Right lobe of liver (tissue), 6 donors: ENCODE data around the gene KRTAP10-10. TPM values are rescaled to one million over a fixed set of nuclear protein-coding genes. Genes with fewer than 3 reads are reported as not detected.
A peak's percentile ranks its signal among the peaks of the same experiment; 100 is the strongest.

ENCODE experiments used
- ATAC-seq, 4 donors: fragments of 200-7000 bp; cut with Tn5 transposase; one replicate each; pipeline ENCODE4 v1.9.1; 2020; ENCODE audit warnings: mild to moderate bottlenecking in 4 of 4, moderate library complexity in 4 of 4
- DNase-seq, 3 donors: peaks; one replicate each; pipeline ENCODE4 v3.0.0-alpha.2; 2020
- H3K27ac ChIP-seq, 3 donors: fragments of 200-600 bp; one replicate each; pipeline ENCODE4 v1.8.0; 2022
- H3K27me3 ChIP-seq, 2 donors: fragments of 200-600 bp; one replicate each; pipeline ENCODE4 v1.8.0; 2022
- H3K36me3 ChIP-seq, 4 donors: fragments of 200-600 bp; sonication (generic) in 1 of 4; one replicate each; pipeline versions ENCODE4 v1.5.1 to v1.8.0; 2017 to 2022; ENCODE audit warnings: control low read depth in 1 of 4
- H3K4me1 ChIP-seq, 4 donors: fragments of 200-600 bp; sonication (generic) in 1 of 4; one replicate each; pipeline versions ENCODE4 v1.5.1 to v1.8.0; 2017 to 2022; ENCODE audit warnings: control low read depth in 1 of 4
- H3K4me3 ChIP-seq, 3 donors: fragments of 200-600 bp; one replicate each; pipeline ENCODE4 v1.8.0; 2022
- H3K9me3 ChIP-seq, 4 donors: fragments of 200-600 bp; sonication (generic) in 1 of 4; one replicate each; pipeline versions ENCODE4 v1.5.1 to v1.8.0; 2017 to 2022; ENCODE audit warnings: control low read depth in 1 of 4
- POLR2A ChIP-seq: fragments of 450-650 bp; IDR thresholded peaks from one replicate; pipeline ENCODE4 v1.6.1; 2017; ENCODE audit warnings: antibody characterized with exemption, mild to moderate bottlenecking
- WGBS: methylation state at CpG from one replicate; pipeline ENCODE4 v1.1.6; 2018; ENCODE audit warnings: low coverage, low lambda C conversion rate; ENCODE audit not compliant: insufficient coverage; ENCODE audit errors: missing lambda C conversion rate; 5-methylcytosine and 5-hydroxymethylcytosine counted together
- intact Hi-C, 2 donors: fragments of 100-400 bp; cut with DNase I; formaldehyde crosslinking; loops; one replicate each; pipeline versions ENCODE4 v1.11.2 to v1.14.1; 2022
- total RNA-seq, 6 experiments: library from RNA; depleted of rRNA in 2 of 6; stranded (reverse); fragments of >200 nt in 2 of 6; fragmentation: NEBNext Ultra II Directional in 3 of 6; extraction: Animal tissue kit (Norgen Biotek cat#: 25700) in 3 of 6; gene quantifications; one replicate each; pipeline versions ENCODE4 v1.1.0 to v1.2.4, GENCODE V29; 2016 to 2023
- TF ChIP-seq, protein P1 (sequence below), 4 donors: fragments of 200-600 bp in 3 of 4; fragments of 450-650 bp in 1 of 4; IDR thresholded peaks; one replicate each; pipeline versions ENCODE4 v1.5.1 to v1.8.0; 2016 to 2022; ENCODE audit warnings: antibody characterized with exemption in 4 of 4, mild to moderate bottlenecking in 2 of 4
- donor health status: DM: no; HTN: yes; CAD: no.
- donor health status: DM: no; HTN: no; CAD: no.
- donor health status: DM: no; HTN: no; CAD: no.
- donor health status: DM: no; HTN: yes; CAD: no.
- donor health status: DM: no; HTN: yes; CAD: no.

Gene KRTAP10-10
- total RNA-seq, 6 experiments from 2014 or later = not detected

DNA sequence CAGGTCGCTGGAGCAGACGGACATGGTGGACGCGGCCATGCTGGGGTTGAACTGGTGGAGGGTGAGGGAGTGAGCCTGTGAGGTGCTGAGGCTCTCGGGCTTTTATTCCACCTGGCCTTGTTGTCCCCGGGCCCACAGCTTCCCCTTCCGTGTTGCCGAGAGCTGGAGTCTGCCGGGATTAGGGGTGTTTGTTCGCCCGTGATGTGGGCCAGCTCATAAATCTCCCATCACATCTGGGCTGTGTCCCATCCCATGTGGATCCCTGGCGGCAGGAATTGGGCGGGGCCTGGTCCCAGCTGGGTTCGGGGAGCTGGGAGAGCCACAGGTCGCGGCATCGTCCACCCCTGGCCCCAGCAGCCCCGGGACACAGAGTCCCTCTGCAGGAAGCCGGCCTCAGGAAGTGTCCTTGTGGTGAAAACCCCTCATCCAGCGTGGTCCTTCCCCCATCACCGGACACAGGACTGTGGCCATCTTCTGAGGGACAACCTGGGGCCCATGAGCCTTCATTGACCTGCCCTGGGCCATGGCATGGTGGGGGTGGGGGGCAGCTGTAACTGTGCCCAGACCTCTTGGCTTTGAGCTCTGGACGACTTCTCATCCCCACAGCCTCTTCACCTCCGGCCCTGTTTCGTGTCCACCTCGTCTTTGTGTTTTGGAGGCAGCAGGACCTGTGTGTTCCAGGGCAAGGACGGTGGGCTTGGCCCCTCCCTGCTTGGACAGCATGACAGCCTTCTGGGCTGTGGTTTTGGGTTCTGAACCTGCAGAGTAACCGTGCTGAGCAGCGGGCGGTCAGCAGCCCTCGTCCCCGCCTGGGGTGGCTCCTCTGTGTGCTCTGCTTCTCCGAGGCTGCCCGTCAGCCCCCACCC is 44.5 kb upstream of the KRTAP10-10 start, which contains the start of gene KRTAP10-6:
Gene KRTAP10-6 (minus strand): TSS at position 60 of the 866 bp plus-strand sequence. CDS start 21 bp downstream, at position 39.
- H3K4me1 ChIP-seq = peaks cover 0 to 8% (median 0%) of the 10 kb centered on the region in 4 donors
- TF ChIP-seq POLR2A = no peak
- TF ChIP-seq, protein P1, sequence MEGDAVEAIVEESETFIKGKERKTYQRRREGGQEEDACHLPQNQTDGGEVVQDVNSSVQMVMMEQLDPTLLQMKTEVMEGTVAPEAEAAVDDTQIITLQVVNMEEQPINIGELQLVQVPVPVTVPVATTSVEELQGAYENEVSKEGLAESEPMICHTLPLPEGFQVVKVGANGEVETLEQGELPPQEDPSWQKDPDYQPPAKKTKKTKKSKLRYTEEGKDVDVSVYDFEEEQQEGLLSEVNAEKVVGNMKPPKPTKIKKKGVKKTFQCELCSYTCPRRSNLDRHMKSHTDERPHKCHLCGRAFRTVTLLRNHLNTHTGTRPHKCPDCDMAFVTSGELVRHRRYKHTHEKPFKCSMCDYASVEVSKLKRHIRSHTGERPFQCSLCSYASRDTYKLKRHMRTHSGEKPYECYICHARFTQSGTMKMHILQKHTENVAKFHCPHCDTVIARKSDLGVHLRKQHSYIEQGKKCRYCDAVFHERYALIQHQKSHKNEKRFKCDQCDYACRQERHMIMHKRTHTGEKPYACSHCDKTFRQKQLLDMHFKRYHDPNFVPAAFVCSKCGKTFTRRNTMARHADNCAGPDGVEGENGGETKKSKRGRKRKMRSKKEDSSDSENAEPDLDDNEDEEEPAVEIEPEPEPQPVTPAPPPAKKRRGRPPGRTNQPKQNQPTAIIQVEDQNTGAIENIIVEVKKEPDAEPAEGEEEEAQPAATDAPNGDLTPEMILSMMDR (IDR thresholded peaks at IDR 0.05) = no peak
- H3K36me3 ChIP-seq = no peaks in the 10 kb centered on the region
- ATAC-seq (peak in 3 of 4 donors; percentile 7 to 51 (median 36)), DNase-seq (peak in 1 of 3 donors; percentile 51)
- intact Hi-C loops = no loop called here
- WGBS = 50% methylated on average over 1 of the region's 33 CpGs
- no peaks in the 10 kb centered on the region for H3K27me3 ChIP-seq
- peak within 1 kb of the TSS in 1 of 3 donors; percentile 53 for H3K27ac ChIP-seq
- H3K4me3 ChIP-seq = no peak within 1 kb of the TSS
- H3K9me3 ChIP-seq = no peaks in the 10 kb centered on the region

GRCh38 chr21:44593598-44594405 is 43.4 kb upstream of the KRTAP10-10 start:
- no peaks in the 10 kb centered on the region for H3K27me3 ChIP-seq
- WGBS = 19% methylated on average over 18 of the region's 20 CpGs
- no peak for TF ChIP-seq POLR2A
- TF ChIP-seq, protein P1 (IDR thresholded peaks at IDR 0.05) = no peak
- DNase-seq (peak; percentile 70 to 96 (median 82)), ATAC-seq (peak; percentile 88 to 92 (median 90))
- H3K4me1 ChIP-seq = peaks cover 0 to 8% (median 0%) of the 10 kb centered on the region in 4 donors
- intact Hi-C loops = no loop called here
- no peaks in the 10 kb centered on the region for H3K9me3 ChIP-seq
- H3K36me3 ChIP-seq = no peaks in the 10 kb centered on the region
- no peak overlapping the region for H3K4me3 ChIP-seq
- H3K27ac ChIP-seq = peak overlapping the region in 1 of 3 donors; percentile 53

DNA sequence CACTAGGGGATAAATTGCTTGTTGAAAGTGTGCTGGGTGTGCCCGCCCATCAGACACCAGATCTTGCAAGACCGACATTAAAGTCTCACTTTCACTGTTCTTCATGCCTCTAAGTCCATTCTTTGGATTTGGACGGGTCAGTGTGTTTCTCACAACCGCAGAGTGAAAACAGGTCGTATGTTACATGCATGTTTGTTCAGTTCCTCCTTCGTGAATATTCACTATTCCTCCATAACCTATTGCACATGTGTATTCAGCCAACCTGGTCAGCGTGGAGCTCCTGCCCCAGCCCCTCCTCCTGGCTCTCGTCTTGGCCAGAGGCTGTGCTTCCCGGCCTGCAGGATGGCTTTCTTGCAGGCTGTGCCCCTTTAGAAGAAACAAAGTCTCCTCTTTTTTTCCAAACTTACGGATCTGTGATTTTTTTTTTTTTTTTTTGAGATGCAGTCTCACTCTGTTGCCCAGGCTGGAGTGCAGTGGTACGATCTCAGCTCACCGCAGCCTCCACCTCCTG is 42.7 kb upstream of the KRTAP10-10 start:
- intact Hi-C loops = no loop called here
- DNase-seq (no peak), ATAC-seq (no peak)
- Histone ChIP-seq H3K27ac (no peak overlapping the region), H3K9me3 (no peaks in the 10 kb centered on the region), H3K27me3 (no peaks in the 10 kb centered on the region), H3K36me3 (no peaks in the 10 kb centered on the region), H3K4me1 (peaks cover 0 to 8% (median 0%) of the 10 kb centered on the region in 4 donors), H3K4me3 (no peak overlapping the region)
- 61% methylated on average over 8 of the region's 12 CpGs for WGBS
- no peak for TF ChIP-seq POLR2A
- TF ChIP-seq, protein P1 (IDR thresholded peaks at IDR 0.05) = no peak

DNA sequence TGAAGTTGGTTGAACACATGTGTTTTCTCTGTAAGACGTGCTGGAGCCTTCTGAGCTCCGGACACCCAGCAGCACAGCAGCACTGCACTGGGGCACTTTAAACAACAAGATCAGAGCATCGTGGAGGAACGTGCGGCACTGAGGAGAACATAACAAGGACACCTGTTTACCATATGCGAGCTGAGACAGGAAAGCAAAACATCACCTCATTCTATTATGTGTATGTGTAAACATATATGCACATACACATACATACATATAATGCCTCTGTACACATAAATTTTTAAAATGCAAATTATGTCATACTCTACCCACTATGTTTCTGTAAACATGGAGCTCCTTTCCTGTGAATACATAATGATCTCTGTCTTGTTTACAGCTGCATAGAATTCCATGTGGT is 41.6 kb upstream of the KRTAP10-10 start:
- Histone ChIP-seq H3K9me3 (no peaks in the 10 kb centered on the region), H3K4me1 (peaks cover 0 to 8% (median 0%) of the 10 kb centered on the region in 4 donors), H3K4me3 (no peak overlapping the region), H3K27me3 (no peaks in the 10 kb centered on the region), H3K27ac (no peak overlapping the region), H3K36me3 (no peaks in the 10 kb centered on the region)
- intact Hi-C loops = no loop called here
- TF ChIP-seq, protein P1 (IDR thresholded peaks at IDR 0.05) = no peak
- TF ChIP-seq POLR2A = no peak
- ATAC-seq (no peak), DNase-seq (no peak)
- 78% methylated on average over 5 of the region's 6 CpGs for WGBS
